Left colon (tissue), 2 donors: ENCODE measurements around the gene RAB6A. TPM values are rescaled to one million over a fixed set of nuclear protein-coding genes. Genes with fewer than 3 reads are reported as not detected.
"Not testable (repeated sequence)": the region's sequence is repeated elsewhere in the genome, so short reads cannot be mapped to it uniquely, and the experiment has no call there.

Source experiments
- ATAC-seq: fragments of 200-7000 bp; cut with Tn5 transposase; one replicate; pipeline ENCODE4 v1.9.1; 2020; ENCODE audit warnings: mild to moderate bottlenecking, moderate library complexity
- DNase-seq, 2 donors: peaks; one replicate each; pipeline ENCODE4 v3.0.0-alpha.2; 2020
- intact Hi-C, 2 donors: fragments of 100-400 bp; cut with DNase I in 1 of 2; cut with micrococcal nuclease in 1 of 2; formaldehyde crosslinking; loops; one replicate each; pipeline versions ENCODE4 v1.11.2 to v1.14.0; 2022; cut with DNase I, micrococcal nuclease
- total RNA-seq, 2 donors: library from RNA; stranded (reverse); fragmentation: NEBNext Ultra II Directional; extraction: Animal tissue kit (Norgen Biotek cat#: 25700); gene quantifications; one replicate each; pipeline ENCODE4 v1.2.1, GENCODE V29; 2021
- donor health status: DM: no; HTN: no; CAD: no.
- donor health status: DM: yes; HTN: yes; CAD: no.

Gene RAB6A
- total RNA-seq, 2 donors from 2014 or later = 144 to 154 TPM

DNA sequence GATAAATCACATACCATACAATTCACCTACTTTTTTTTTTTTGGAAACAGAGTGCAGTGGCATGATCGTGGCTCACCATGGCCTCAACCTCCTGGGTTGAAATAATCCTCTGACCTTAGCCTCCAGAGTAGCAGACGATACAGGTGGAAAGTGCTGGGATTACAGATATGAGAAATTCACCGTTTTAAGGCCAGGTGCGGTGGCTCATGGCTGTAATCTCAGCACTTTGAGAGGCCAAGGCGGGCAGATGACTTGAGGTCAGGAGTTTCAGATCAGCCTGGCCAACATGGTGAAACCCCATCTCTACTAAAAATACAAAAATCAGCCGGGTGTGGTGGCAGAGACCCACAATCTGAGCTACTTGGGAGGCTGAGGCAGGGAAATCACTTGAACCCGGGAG is 24.9 kb downstream of the RAB6A start:
- ATAC-seq, DNase-seq, intact Hi-C loops: not testable (repeated sequence)

DNA sequence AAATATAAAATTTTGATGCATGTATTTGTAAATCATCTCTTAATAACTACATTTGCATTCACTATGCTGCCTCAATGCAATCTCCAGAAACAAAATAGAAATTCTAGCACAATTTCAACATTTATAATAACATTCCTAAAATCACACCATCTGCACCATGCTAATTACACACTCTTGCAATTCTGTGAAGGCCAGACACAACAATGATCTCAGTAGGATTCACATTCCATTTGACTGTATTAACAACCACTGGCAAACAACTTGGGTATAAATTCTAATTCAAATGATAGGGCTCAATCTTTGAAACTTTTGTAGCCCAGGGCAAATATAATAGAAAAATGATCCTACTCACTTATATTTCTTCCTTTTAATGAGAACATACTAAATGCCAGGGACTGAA is 25.9 kb downstream of the RAB6A start:
- no peak for DNase-seq
- no peak for ATAC-seq
- intact Hi-C loops = no loop called here

DNA sequence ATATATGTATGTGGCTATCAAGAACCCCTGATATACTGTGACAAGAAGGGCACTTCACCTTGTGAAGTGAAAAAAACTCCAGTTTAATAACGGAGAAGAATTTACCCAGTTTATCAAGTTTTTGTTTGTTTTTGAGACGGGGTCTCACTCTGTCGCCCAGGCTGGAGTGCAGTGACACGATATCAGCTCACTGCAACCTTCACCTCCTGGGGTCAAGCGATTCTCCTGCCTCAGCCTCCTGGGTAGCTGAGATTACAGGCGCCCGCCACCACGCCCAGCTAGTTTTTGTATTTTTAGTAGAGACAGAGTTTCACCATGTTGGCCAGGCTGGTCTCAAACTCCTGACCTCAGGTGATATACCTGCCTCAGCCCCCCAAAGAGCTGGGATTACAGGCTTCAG is 26.9 kb downstream of the RAB6A start:
- DNase-seq, intact Hi-C loops, ATAC-seq: not testable (repeated sequence)

DNA sequence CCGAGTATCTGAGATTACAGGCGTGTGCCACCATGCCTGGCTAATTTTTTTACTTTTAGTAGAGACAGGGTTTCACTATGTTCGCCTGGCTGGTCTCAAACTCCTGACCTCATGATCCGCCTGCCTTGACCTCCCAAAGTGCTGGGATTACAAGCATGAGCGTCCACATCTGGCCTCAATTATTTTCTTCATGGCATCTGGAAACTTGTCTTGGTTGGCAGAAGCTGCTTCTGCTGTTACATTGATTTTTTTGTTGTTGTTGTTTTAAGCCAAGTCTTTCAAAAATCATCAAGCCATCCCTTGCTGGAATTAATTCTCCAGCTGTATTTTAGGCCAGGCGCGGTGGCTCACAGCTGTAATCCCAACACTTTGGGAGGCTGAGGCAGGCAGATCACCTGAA is 27.9 kb downstream of the RAB6A start:
- intact Hi-C loops, DNase-seq, ATAC-seq: not testable (repeated sequence)

DNA sequence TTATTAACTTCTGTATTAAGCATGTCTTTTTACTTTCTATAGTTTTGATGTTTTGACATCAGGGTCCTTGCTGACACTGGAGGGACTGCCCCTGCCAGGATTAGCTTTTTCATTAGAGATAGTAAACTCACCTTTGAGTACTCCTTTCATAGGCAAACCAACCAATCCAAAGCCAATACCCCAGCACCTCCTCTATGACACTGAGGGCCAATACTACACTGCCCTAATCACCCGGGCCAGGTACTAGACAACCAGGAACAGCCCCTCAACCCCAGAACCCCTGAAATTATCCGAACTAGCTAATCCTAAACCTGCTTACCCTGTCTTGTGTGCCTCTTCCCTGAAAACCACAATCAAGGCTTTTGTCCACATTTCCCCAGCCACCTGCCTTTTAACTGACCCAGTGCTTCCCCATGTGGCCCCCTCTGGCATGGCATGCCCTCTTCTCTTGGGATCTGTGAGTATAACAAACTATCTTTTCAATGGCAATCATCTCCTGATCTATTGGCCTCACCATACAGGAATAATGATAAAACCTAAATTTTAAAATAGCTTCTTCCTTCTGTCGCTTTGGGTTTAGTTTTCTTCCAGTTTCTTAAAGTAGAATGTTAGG is 31.2 kb downstream of the RAB6A start:
- intact Hi-C loops = no loop called here
- DNase-seq (no peak), ATAC-seq (peak; percentile 50)

DNA sequence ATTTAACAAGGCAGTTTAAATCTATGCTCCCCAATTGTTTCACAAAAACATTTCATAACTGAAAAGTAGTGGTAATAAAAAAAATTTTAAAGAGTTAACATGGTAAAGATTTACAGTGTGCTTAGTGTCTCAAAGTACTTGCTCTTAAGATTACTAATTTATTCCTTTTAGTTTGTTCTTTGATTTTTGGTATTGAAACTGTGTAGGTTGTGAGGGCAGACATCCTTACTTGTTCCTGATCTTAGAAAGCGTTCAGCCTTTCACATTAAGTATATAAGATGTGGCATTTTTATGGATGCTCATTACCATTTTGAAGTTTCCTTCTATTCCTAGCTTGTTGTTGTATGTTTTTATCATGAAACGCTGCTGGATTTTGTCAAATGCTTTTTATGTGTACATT is 32.9 kb downstream of the RAB6A start:
- DNase-seq (no peak), ATAC-seq (no peak)
- intact Hi-C loops = no loop called here

DNA sequence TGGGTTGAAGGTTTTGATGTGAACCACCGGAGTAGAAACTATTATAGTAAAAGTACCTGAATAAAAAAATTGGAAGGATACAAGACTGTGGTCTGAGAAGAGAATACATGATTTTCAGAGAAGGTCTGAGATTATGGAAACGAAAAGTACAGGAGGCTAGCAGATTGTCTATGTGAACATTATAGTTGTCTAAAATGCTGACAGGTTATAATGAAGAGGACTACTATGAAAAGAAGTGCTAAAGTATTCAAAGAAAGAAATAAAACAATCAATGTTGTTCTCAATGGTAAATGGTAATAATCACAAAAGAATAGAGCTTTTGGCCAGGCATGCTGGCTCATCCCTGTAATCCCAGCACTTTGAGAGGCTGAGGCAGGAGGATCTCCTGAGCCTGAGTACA is 34.0 kb downstream of the RAB6A start:
- intact Hi-C loops = no loop called here
- ATAC-seq (no peak), DNase-seq (no peak)

DNA sequence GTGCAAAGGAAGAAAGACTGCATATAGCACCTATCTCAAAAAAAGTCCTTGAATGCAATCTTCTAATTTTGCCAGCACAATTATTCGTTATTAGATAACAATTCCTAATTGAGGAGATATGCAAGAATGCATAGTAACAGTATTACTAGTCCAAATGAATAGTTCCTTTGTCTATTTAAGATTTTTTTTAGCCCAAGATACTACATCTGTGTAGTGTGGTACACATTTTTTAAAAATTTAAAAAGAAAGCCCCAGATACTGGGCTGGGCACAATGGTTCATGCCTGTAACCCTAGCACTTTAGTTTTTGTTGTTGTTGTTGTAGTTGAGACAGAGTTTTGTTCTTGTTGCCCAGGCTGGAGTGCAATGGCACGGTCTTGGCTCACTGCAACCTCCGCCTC is 43.7 kb downstream of the RAB6A start:
- intact Hi-C loops = no loop called here

DNA sequence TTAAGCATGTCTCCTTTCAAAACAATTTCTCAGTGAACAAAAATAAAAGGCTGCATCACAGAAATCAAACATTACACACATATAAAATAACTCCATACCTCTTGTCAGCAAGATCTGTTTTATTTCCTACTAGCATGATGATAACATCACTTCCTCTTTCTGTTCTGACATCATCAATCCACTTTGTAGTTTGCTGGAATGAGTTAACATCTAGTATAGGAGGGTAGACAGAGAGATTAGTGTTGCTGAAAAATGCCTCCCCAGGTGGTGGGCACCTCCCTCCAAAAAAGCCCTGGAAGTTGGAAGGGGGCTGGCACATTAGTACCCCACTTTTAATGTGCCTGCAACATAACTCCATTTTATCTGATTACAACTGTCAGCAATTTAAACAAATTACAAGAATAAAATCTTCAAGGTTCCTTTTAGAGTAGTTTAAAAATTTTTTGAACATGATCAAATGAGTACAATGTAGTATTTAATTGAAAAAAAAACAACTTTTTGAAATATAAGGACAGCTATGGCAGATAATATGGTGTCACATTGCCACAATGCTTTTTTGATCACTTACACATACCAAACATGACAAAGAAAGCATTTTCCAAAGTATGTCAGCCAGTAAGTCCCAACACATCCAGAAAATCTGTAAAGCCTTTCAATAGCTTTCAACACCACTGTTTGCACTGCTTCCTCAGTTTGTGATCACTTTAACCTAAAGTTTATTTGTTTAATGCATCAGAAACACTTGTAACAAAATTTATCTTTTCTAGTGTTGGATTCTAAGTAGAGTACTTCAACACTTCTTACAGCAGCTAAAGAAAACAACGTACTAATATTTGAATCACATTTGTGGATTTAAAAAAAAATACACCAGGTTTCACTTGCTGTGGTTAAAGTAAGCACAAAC is 44.5 kb downstream of the RAB6A start:
- ATAC-seq (peak; percentile 52), DNase-seq (no peak)
- intact Hi-C loops = no loop called here

More for the DNA sequence above, 43.7 kb downstream of the RAB6A start:
- no peak for ATAC-seq
- no peak for DNase-seq

DNA sequence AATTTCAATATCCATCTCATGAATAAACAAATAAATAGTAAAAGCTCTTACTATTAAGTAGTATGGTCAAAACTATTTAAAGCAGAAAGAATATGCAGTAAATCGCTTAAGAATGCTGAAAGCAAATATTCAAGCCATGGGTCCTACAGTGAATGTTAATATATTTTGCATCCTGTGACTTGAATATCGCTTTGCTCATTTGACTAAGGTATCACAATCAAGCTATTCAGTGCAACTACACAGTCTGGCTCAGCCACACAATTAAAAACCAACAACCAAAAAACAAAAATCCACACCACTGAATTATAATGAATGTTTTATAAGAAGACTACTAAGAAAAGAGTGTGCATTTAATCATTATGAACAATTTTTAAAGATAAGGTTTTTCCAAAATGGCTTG is 45.3 kb downstream of the RAB6A start:
- ATAC-seq (no peak), DNase-seq (no peak)
- intact Hi-C loops = no loop called here

DNA sequence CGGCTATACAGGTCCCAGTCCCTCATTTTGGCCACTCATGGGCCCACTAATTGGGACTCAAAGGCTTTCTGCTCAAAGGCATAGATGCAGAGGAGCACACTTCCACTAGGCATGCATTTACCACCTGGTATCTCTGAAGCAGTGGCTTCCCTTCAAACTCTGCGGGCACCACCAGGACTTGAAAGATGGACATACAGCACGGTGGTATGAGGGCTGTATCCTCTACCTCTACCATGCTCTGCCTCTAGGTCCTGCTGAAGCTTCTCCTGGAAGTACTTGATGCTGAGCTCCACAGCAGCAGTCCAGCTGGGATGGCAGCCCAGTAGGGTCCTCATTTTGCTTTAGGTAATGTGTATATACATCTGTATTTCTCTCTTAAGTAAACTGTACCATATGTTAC is 49.9 kb downstream of the RAB6A start:
- ATAC-seq = no peak
- no peak for DNase-seq
- intact Hi-C loops = no loop called here

DNA sequence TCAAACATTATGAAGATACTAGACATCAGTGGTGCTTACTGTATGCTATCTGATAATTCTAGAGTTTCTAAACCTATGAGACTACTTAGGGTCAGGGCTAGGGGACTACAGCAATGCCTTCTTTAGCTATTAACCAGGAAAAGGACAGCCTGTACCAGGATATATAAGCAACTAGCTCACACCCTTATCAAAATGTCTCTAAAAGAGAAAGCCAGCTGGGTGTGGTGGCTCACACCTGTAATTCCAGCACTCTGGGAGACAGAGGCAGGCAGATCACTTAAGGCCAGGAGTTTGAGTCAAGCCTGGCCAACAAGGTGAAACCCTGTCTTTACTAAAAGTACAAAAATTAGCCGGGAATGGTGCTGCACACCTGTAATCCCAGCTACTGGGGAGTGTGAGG is 55.8 kb downstream of the RAB6A start:
- DNase-seq (peak; percentile 23 to 43), ATAC-seq (peak; percentile 97)
- intact Hi-C loops = no loop called here

DNA sequence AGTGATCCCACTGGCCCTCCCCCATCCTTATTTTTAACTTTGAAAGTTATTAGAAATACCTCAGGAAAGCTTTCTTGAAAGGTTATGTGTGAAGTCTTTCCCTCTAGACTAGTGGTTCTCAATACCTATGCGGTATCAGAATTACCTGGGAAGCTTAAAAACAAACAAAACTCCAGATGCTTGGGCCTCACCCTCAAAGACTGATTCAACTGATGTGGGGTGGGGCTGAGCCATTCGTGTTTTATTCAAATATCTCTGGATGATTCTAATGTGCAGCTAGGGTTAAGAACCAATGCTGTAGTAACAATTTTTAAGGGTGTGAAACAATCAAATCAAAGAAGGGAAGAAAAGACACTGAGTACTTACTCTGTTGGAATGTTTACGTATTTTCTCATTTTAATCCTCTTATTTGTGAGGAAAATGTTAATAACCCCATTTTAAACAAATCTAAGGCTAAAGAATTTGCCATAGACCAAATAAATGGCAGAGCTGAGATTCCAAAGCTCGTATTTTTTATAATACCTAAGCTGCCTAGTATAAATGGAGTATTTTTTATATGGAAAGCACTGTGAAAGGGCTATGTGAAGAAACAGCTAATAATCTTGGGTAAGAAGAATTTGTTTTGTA is 66.9 kb downstream of the RAB6A start:
- DNase-seq (no peak), ATAC-seq (peak; percentile 55)
- intact Hi-C loops = no loop called here

DNA sequence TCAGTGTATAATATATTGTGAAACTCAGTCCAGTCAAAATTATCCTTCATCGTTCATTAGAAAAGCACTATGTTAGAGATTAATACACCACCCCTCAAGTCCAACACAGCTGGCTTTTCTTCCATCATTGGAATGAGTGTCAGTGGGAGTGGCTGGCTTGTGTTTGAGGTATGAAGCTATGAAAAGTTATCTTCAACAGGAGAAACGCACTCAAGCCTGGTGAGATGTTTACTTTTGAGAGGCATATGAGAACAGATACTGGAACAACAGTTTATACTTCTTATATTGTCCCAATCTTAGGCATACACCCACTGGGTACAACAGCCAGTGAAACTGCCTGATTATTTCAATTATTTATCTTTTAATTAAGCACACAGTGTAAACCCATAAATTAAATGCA is 80.2 kb downstream of the RAB6A start:
- intact Hi-C loops = no loop called here
- peak; percentile 61 for ATAC-seq

DNA sequence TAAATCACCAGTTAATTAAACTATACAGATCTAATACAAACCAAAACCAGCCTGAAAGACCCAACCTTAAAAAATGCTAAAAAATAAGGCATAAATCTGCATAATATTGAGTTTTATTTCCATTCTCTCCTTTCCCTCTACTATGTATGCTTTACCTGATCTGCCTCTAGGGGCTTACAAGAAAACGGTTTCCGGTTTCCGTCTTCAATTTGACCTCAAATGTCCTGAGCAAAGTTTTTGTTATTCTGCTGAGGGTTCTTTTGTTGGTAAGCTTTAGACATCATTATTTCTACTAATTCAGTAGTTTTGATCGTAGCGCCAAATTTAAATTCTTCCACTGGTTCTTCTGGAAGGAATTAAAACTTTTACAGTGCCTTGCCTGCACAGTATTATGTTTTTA is 84.3 kb downstream of the RAB6A start:
- intact Hi-C loops, ATAC-seq, DNase-seq: not testable (repeated sequence)

More for the DNA sequence above, 80.2 kb downstream of the RAB6A start:
- DNase-seq = no peak

DNA sequence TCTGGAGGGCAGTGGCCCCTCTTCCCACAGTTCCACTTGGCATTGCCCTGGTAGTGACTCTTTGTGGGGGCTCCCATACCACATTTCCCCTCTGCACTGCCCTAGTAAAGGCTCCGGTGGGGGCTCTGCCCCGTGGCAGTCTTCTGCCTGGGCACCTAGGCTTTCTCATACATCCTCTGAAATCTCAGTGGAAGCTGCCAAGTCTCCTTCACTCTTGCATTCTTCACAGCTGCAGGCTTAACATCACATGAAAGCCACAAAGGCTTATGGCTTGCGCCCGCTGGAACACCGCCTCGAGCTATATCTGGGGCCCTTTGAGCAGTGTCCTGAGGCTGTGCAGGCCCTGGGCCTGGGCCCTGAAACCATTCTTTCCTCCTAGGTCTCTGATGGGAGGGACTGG is 89.2 kb downstream of the RAB6A start:
- ATAC-seq (peak; percentile 19), DNase-seq (no peak)

DNA sequence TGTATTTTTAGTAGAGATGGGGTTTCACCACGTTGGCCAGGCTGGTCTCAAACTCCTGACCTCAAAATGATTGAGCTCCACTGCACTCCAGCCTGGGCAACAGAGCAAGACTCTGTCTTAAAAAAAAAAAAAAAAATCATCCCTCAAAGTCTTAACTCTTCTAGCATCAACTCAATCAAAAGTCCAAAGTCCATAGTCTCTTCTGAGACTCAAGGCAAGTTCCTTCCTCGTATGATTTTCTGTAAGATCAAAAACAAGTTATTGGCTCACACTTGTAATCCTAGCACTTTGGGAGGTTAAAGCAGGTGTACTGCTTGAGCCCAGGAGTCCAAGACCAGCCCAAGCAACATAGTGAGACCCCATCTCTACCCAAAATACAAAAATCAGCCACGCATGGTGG is 90.1 kb downstream of the RAB6A start:
- ATAC-seq (peak; percentile 51), DNase-seq (no peak)
- intact Hi-C loops = no loop called here

More for the DNA sequence above, 89.2 kb downstream of the RAB6A start:
- intact Hi-C loops = no loop called here

DNA sequence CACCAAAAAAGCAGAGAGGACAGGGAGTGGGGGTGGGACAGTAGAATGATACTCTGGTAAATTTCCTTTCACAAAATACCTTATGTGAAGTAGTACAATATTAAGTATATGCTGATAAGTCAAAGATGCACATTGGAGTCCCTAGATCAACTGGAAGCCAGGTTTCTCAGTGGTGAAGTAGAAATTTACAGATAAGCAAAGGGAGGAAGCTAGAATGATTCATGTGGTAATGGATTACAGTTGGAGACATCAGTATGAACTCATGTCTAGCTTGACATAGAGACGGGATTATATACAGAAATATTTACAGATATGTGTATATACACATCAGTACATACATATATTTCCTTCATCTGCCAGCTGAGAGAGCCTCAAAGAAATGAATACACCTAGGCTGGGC is 93.0 kb downstream of the RAB6A start:
- intact Hi-C loops = no loop called here
- ATAC-seq = no peak
- DNase-seq = no peak

DNA sequence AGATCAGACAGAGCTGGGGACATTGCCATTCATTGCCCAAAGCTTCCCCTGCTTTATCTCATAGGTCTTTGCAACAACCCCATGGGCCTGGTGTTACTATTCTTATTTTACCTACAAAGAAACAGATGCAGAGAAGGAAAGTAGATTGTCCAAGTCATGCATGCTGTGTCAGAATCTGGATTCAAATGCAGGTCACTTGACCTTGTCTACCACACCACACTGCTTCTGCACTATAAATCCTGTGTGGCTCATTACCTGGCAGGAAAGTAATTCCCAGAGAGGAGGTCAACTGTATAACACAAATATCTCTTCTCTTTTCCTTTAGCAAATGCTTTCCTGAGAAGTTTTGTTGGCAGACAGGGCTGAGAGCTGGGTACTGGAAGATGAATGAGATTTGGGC is 96.0 kb downstream of the RAB6A start:
- intact Hi-C loops = no loop called here
- ATAC-seq (no peak), DNase-seq (no peak)
